Nephron (organoid): Measurements from ENCODE around the gene HHATL.

Experiments
- H3K27ac Mint-ChIP-seq, 3 experiments: 2 replicates each; pipeline ENCODE4 v1.8.0; 2020; ENCODE audit warnings: mixed read lengths in 3 of 3, mild to moderate bottlenecking in 2 of 3, moderate library complexity in 1 of 3
- H3K27me3 Mint-ChIP-seq: 2 replicates; pipeline ENCODE4 v1.8.0; 2021; ENCODE audit warnings: low read depth, mild to moderate bottlenecking, moderate library complexity, mixed read lengths
- H3K36me3 Mint-ChIP-seq: 2 replicates; pipeline ENCODE4 v1.8.0; 2020; ENCODE audit warnings: low read depth, mixed read lengths
- H3K4me1 Mint-ChIP-seq: 2 replicates; pipeline ENCODE4 v1.8.0; 2020; ENCODE audit warnings: mixed read lengths
- H3K4me3 Mint-ChIP-seq, 3 experiments: 2 replicates each; pipeline ENCODE4 v1.8.0; 2020; ENCODE audit warnings: mild to moderate bottlenecking in 3 of 3, mixed read lengths in 3 of 3, moderate library complexity in 2 of 3
- H3K9me3 Mint-ChIP-seq: 2 replicates; pipeline ENCODE4 v1.8.0; 2020; ENCODE audit warnings: mixed read lengths
- CTCF ChIP-seq, 3 experiments: fragments of 200-600 bp; sonication (generic); IDR thresholded peaks; one replicate each; pipeline ENCODE4 v1.5.0; 2021; ENCODE audit warnings: antibody characterized with exemption in 3 of 3; ENCODE audit not compliant: unreplicated experiment in 3 of 3

HHATL gene

GRCh38 chr3:42735615-42736014 lies 33.0 kb upstream of the HHATL start:
- peaks cover 4% of the 10 kb centered on the region for H3K4me1 Mint-ChIP-seq

GRCh38 chr3:42735019-42735418 lies 32.4 kb upstream of the HHATL start:
- Mint-ChIP-seq H3K27ac (no peak overlapping the region), H3K27me3 (peaks cover 13% of the 10 kb centered on the region), H3K36me3 (no peaks in the 10 kb centered on the region), H3K4me1 (peaks cover 5% of the 10 kb centered on the region), H3K4me3 (no peak overlapping the region), H3K9me3 (peaks cover 5% of the 10 kb centered on the region)
- TF ChIP-seq CTCF (IDR thresholded peaks at IDR 0.05; ENCODE audit: unreplicated experiment in 3 of 3), result no peak

More at GRCh38 chr3:42735615-42736014, 33.0 kb upstream of the HHATL start:
- no peak overlapping the region for H3K4me3 Mint-ChIP-seq
- peaks cover 5% of the 10 kb centered on the region for H3K9me3 Mint-ChIP-seq
- peaks cover 16% of the 10 kb centered on the region for H3K27me3 Mint-ChIP-seq
- no peak for TF ChIP-seq CTCF (IDR thresholded peaks at IDR 0.05; ENCODE audit: unreplicated experiment in 3 of 3)
- no peaks in the 10 kb centered on the region for H3K36me3 Mint-ChIP-seq
- H3K27ac Mint-ChIP-seq, result no peak overlapping the region

GRCh38 chr3:42734263-42734860 lies 31.8 kb upstream of the HHATL start:
- H3K9me3 Mint-ChIP-seq, result peaks cover 5% of the 10 kb centered on the region
- H3K27me3 Mint-ChIP-seq, result peaks cover 14% of the 10 kb centered on the region
- H3K36me3 Mint-ChIP-seq, result no peaks in the 10 kb centered on the region

GRCh38 chr3:42733501-42734262 lies 31.1 kb upstream of the HHATL start:
- H3K27ac Mint-ChIP-seq, result no peak overlapping the region
- H3K9me3 Mint-ChIP-seq, result peaks cover 5% of the 10 kb centered on the region
- no peaks in the 10 kb centered on the region for H3K36me3 Mint-ChIP-seq
- no peak for TF ChIP-seq CTCF (IDR thresholded peaks at IDR 0.05; ENCODE audit: unreplicated experiment in 3 of 3)
- H3K27me3 Mint-ChIP-seq, result peaks cover 18% of the 10 kb centered on the region
- H3K4me3 Mint-ChIP-seq, result no peak overlapping the region
- peaks cover 8% of the 10 kb centered on the region for H3K4me1 Mint-ChIP-seq

More at GRCh38 chr3:42734263-42734860, 31.8 kb upstream of the HHATL start:
- Mint-ChIP-seq H3K4me1 (peaks cover 7% of the 10 kb centered on the region), H3K4me3 (no peak overlapping the region), H3K27ac (no peak overlapping the region)
- TF ChIP-seq CTCF (IDR thresholded peaks at IDR 0.05; ENCODE audit: unreplicated experiment in 3 of 3), result no peak

GRCh38 chr3:42732829-42733459 lies 30.3 kb upstream of the HHATL start:
- peaks cover 8% of the 10 kb centered on the region for H3K4me1 Mint-ChIP-seq
- no peak for TF ChIP-seq CTCF (IDR thresholded peaks at IDR 0.05; ENCODE audit: unreplicated experiment in 3 of 3)
- H3K9me3 Mint-ChIP-seq, result no peaks in the 10 kb centered on the region
- no peak overlapping the region for H3K27ac Mint-ChIP-seq
- H3K27me3 Mint-ChIP-seq, result peaks cover 18% of the 10 kb centered on the region
- no peak overlapping the region for H3K4me3 Mint-ChIP-seq
- no peaks in the 10 kb centered on the region for H3K36me3 Mint-ChIP-seq
